ENCODE measurements around the gene CA12. TPM values are rescaled to one million over a fixed set of nuclear protein-coding genes. Genes with fewer than 3 reads are reported as not detected.

CA12 gene
- total and polyA plus RNA-seq, 9 donors: 0.16 to 10.5 (median 3.5) TPM; not detected in 1

DNA sequence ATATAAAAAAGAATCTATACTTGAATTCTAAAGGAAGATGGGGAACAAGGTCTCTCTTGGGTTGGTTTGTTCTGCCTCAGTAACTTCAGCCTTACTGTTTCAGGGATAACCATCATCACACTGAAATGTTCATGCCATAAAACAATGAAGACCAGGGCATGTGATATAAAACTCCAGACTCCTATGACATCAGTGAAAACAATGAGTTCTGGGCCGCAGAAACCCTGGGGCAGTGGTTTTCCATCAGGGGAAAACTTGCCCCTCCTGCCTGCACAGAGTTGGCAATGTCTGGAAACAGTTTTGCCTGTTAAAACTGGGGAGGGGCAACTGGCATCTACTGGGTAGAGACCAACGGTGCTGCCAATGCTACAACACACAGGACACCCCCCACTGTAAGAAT lies 46.8 kb downstream of the CA12 start:
- H3K9me3 ChIP-seq: no peaks in the 10 kb centered on the region
- no peaks in the 10 kb centered on the region for H3K36me3 ChIP-seq
- intact Hi-C loops (cut with DNase I): no loop called here
- 87 to 89% (median 89%) methylated on average over 2 of the region's 2 CpGs for WGBS, 3 donors
- TF ChIP-seq EP300 (IDR thresholded peaks at IDR 0.05): no peak
- TF ChIP-seq, protein P1, sequence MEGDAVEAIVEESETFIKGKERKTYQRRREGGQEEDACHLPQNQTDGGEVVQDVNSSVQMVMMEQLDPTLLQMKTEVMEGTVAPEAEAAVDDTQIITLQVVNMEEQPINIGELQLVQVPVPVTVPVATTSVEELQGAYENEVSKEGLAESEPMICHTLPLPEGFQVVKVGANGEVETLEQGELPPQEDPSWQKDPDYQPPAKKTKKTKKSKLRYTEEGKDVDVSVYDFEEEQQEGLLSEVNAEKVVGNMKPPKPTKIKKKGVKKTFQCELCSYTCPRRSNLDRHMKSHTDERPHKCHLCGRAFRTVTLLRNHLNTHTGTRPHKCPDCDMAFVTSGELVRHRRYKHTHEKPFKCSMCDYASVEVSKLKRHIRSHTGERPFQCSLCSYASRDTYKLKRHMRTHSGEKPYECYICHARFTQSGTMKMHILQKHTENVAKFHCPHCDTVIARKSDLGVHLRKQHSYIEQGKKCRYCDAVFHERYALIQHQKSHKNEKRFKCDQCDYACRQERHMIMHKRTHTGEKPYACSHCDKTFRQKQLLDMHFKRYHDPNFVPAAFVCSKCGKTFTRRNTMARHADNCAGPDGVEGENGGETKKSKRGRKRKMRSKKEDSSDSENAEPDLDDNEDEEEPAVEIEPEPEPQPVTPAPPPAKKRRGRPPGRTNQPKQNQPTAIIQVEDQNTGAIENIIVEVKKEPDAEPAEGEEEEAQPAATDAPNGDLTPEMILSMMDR (IDR thresholded peaks at IDR 0.05): no peak
- no peak for TF ChIP-seq POLR2A (IDR thresholded peaks at IDR 0.05)
- no peak overlapping the region for H3K4me3 ChIP-seq
- no peak overlapping the region for H3K27ac ChIP-seq
- DNase-seq: no peak
- no peaks in the 10 kb centered on the region for H3K4me1 ChIP-seq (ENCODE audit: insufficient read depth)
- H3K27me3 ChIP-seq: no peaks in the 10 kb centered on the region

DNA sequence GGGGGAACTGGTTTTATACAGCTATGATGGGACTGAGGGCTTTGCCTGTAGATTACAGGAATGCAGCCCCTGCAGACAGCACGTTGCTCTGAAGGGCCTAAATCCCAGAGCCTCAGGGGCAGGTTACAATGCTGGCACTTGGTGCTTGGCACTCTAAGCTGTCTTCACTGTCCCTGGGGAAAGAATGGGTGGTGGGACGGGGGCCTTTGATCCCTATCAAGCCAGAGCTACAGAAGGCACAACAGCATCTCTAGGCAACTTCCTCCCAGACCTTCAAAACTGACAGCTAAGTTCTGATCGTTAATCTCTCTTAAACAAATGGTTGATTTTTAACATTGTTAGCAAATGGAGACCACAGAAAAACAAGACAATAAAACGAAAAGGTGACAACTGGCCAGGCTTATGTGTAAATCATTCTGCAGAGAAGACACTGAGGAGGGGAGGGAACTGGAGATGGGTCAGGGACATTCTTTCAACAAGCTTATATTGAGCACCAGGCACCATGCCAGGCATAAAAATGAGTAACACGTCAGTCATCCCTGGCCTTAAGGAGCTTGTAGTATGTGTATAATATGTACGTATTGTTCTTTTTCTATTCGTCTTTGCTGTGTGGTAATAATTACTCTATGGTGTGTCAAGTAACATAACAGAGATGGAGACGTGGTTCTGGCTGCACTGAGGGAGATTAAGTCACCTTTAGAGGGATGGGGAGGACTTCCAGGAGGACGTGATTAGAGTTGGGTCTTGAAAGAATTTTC lies 49.1 kb downstream of the CA12 start:
- intact Hi-C loops (cut with DNase I): no loop called here
- 61 to 68% (median 61%) methylated on average over 9 of the region's 9 CpGs for WGBS, 3 donors
- Histone ChIP-seq H3K36me3 (no peaks in the 10 kb centered on the region), H3K9me3 (no peaks in the 10 kb centered on the region), H3K4me3 (no peak overlapping the region), H3K4me1 (ENCODE audit: insufficient read depth) (no peaks in the 10 kb centered on the region), H3K27ac (no peak overlapping the region), H3K27me3 (no peaks in the 10 kb centered on the region)
- no peak for DNase-seq
- no peak for TF ChIP-seq EP300 (IDR thresholded peaks at IDR 0.05)
- TF ChIP-seq, protein P1 (IDR thresholded peaks at IDR 0.05): no peak
- no peak for TF ChIP-seq POLR2A (IDR thresholded peaks at IDR 0.05)

DNA sequence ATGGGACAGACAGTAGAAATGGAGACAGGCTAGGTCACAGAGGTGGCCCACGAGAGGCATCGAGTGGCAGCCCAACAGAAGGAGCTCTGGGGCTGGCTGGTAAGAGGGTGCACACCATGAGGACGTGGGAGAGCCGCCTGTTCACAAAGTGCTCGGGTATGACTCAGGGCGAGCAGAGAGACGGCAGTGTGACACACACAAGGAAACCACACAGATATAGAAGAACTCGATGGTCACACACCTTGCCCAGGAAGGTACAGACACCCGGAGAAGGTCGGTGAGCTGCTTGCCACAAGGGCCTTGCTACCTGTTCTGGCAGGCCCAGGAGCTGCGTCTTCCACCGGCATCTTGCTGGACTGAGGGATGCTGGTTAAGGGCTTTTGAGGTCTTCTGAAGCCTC lies 50.2 kb downstream of the CA12 start:
- H3K27ac ChIP-seq: no peak overlapping the region
- no peak for DNase-seq
- no peaks in the 10 kb centered on the region for H3K36me3 ChIP-seq
- TF ChIP-seq POLR2A (IDR thresholded peaks at IDR 0.05) (no peak), EP300 (IDR thresholded peaks at IDR 0.05) (no peak)
- TF ChIP-seq, protein P1 (IDR thresholded peaks at IDR 0.05): no peak
- 90 to 94% (median 90%) methylated on average over 12 of the region's 12 CpGs for WGBS, 3 donors
- no peaks in the 10 kb centered on the region for H3K4me1 ChIP-seq (ENCODE audit: insufficient read depth)
- intact Hi-C loops (cut with DNase I): no loop called here
- no peak overlapping the region for H3K4me3 ChIP-seq
- H3K27me3 ChIP-seq: no peaks in the 10 kb centered on the region
- no peaks in the 10 kb centered on the region for H3K9me3 ChIP-seq

DNA sequence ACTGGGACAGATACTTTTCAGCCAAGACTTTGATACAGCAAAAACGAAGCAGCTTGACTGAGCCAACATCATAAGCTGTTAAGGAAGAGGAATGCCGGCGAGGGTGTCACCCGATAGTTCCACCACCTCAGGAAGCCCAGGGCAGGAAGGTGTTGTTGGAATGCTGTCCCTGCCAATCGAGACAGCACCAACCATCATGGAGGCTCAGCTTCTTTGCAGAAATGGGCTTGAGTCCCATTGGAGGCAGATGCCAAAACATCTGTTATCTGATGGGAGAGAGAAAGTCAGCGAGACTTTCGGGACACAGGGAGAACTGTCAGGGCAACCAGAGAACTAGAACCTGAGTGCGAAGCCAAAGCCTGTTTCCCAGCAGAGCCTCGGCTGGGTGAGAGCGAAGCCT lies 50.7 kb downstream of the CA12 start:
- H3K9me3 ChIP-seq: no peaks in the 10 kb centered on the region
- H3K4me1 ChIP-seq (ENCODE audit: insufficient read depth): no peaks in the 10 kb centered on the region
- no peak overlapping the region for H3K27ac ChIP-seq
- no peak for DNase-seq
- intact Hi-C loops (cut with DNase I): no loop called here
- TF ChIP-seq EP300 (IDR thresholded peaks at IDR 0.05) (no peak), POLR2A (IDR thresholded peaks at IDR 0.05) (no peak)
- TF ChIP-seq, protein P1 (IDR thresholded peaks at IDR 0.05): no peak
- no peak overlapping the region for H3K4me3 ChIP-seq
- no peaks in the 10 kb centered on the region for H3K27me3 ChIP-seq
- 84 to 92% (median 90%) methylated on average over 10 of the region's 10 CpGs for WGBS, 3 donors
- no peaks in the 10 kb centered on the region for H3K36me3 ChIP-seq

All from ovary (tissue), 9 donors.